Endodermal cell (in vitro differentiated cells): ENCODE results near the gene MSL3B.

Experiments
- DNase-seq: peaks from one replicate; pipeline ENCODE4 v3.0.0-alpha.2; 2017
- H3K27ac ChIP-seq: 2 replicates; pipeline ENCODE4 v1.5.1; 2013; ENCODE audit warnings: mild to moderate bottlenecking, low read depth, low read length, moderate library complexity
- H3K27me3 ChIP-seq: 2 replicates; pipeline ENCODE4 v1.6.1; 2013; ENCODE audit warnings: mild to moderate bottlenecking, low read length, moderate library complexity; ENCODE audit not compliant: insufficient read depth, control insufficient read depth, poor library complexity, severe bottlenecking
- H3K36me3 ChIP-seq: 2 replicates; pipeline ENCODE4 v1.7.0; 2013; ENCODE audit warnings: mild to moderate bottlenecking, low read length, moderate library complexity; ENCODE audit not compliant: control insufficient read depth, insufficient read depth
- H3K4me1 ChIP-seq: one replicate; pipeline ENCODE4 v1.7.0; 2013; ENCODE audit warnings: low read length; ENCODE audit not compliant: control insufficient read depth, insufficient read depth
- H3K4me3 ChIP-seq: 2 replicates; pipeline ENCODE4 v1.5.1; 2013; ENCODE audit warnings: mild to moderate bottlenecking, low read length, moderate library complexity
- H3K9ac ChIP-seq: 2 replicates; pipeline ENCODE4 v1.6.1; 2013; ENCODE audit warnings: mild to moderate bottlenecking, low read length, moderate library complexity; ENCODE audit not compliant: poor library complexity, severe bottlenecking; ENCODE audit errors: extremely low read depth
- H3K9me3 ChIP-seq: 2 replicates; pipeline ENCODE4 v1.6.1; 2013; ENCODE audit warnings: mild to moderate bottlenecking, low read length, moderate library complexity; ENCODE audit not compliant: control insufficient read depth
- H3K27ac Mint-ChIP-seq: 2 replicates; pipeline ENCODE4 v1.8.0; 2020; ENCODE audit warnings: mixed read lengths
- H3K27me3 Mint-ChIP-seq: 2 replicates; pipeline ENCODE4 v1.8.0; 2021; ENCODE audit warnings: mild to moderate bottlenecking, mixed read lengths; ENCODE audit not compliant: insufficient read depth
- H3K36me3 Mint-ChIP-seq: 2 replicates; pipeline ENCODE4 v1.8.0; 2020; ENCODE audit warnings: low read depth, mixed read lengths
- H3K4me1 Mint-ChIP-seq: 2 replicates; pipeline ENCODE4 v1.8.0; 2020; ENCODE audit warnings: mixed read lengths
- H3K4me3 Mint-ChIP-seq: 2 replicates; pipeline ENCODE4 v1.8.0; 2020; ENCODE audit warnings: mild to moderate bottlenecking, moderate library complexity, mixed read lengths
- H3K9me3 Mint-ChIP-seq: 2 replicates; pipeline ENCODE4 v1.8.0; 2020; ENCODE audit warnings: mild to moderate bottlenecking, mixed read lengths
- CTCF ChIP-seq: fragments of 200-600 bp; sonication (generic); conservative IDR thresholded peaks from 2 replicates; pipeline ENCODE4 v1.5.0; 2021; ENCODE audit warnings: antibody characterized with exemption, mild to moderate bottlenecking
- WGBS, 2 experiments: methylation state at CpG; one replicate each; pipeline versions ENCODE4 v1.1.5 to v1.1.7; 2013; ENCODE audit warnings: missing lambda C conversion rate in 2 of 2, mixed read lengths in 1 of 2; ENCODE audit not compliant: insufficient coverage in 1 of 2, insufficient read length in 1 of 2; 5-methylcytosine and 5-hydroxymethylcytosine counted together

Gene MSL3B

GRCh38 chr2:233849607-233850271 lies 18.4 kb downstream of the MSL3B start:
- peaks cover 80% of the 10 kb centered on the region for H3K36me3 ChIP-seq
- Mint-ChIP-seq H3K36me3 (peaks cover 66% of the 10 kb centered on the region), H3K27ac (no peak overlapping the region), H3K4me3 (no peak overlapping the region), H3K27me3 (no peaks in the 10 kb centered on the region), H3K4me1 (peaks cover 19% of the 10 kb centered on the region), H3K9me3 (no peaks in the 10 kb centered on the region)
- DNase-seq = no peak
- H3K4me1 ChIP-seq = peaks cover 2% of the 10 kb centered on the region
- H3K9ac ChIP-seq = no peak overlapping the region
- H3K9me3 ChIP-seq = no peaks in the 10 kb centered on the region
- TF ChIP-seq CTCF = no peak
- H3K4me3 ChIP-seq = no peak overlapping the region
- no peaks in the 10 kb centered on the region for H3K27me3 ChIP-seq
- no peak overlapping the region for H3K27ac ChIP-seq
- WGBS, 2 experiments = 94 to 98% methylated on average over 8 to 13 of the region's 13 CpGs

GRCh38 chr2:233848276-233848675 lies 19.9 kb downstream of the MSL3B start:
- no peaks in the 10 kb centered on the region for H3K9me3 ChIP-seq
- H3K27me3 Mint-ChIP-seq = no peaks in the 10 kb centered on the region
- H3K36me3 ChIP-seq = peaks cover 93% of the 10 kb centered on the region
- 95 to 96% methylated on average over 13 of the region's 13 CpGs for WGBS, 2 experiments
- peaks cover 2% of the 10 kb centered on the region for H3K4me1 ChIP-seq
- H3K4me3 Mint-ChIP-seq = no peak overlapping the region
- H3K36me3 Mint-ChIP-seq = peaks cover 80% of the 10 kb centered on the region
- no peaks in the 10 kb centered on the region for H3K27me3 ChIP-seq
- TF ChIP-seq CTCF = no peak
- H3K9me3 Mint-ChIP-seq = no peaks in the 10 kb centered on the region
- H3K4me1 Mint-ChIP-seq = peaks cover 17% of the 10 kb centered on the region
- H3K27ac ChIP-seq = no peak overlapping the region
- peak overlapping the region; percentile 28 for H3K27ac Mint-ChIP-seq
- no peak overlapping the region for H3K9ac ChIP-seq
- no peak for DNase-seq
- no peak overlapping the region for H3K4me3 ChIP-seq

- Mint-ChIP-seq H3K36me3 (peaks cover 86% of the 10 kb centered on the region), H3K27me3 (no peaks in the 10 kb centered on the region), H3K4me3 (no peak overlapping the region), H3K4me1 (peaks cover 8% of the 10 kb centered on the region), H3K27ac (no peak overlapping the region), H3K9me3 (no peaks in the 10 kb centered on the region)
- 91 to 94% methylated on average over 13 of the region's 13 CpGs for WGBS, 2 experiments
- Histone ChIP-seq H3K27me3 (no peaks in the 10 kb centered on the region), H3K4me3 (no peak overlapping the region), H3K36me3 (peaks cover 94% of the 10 kb centered on the region), H3K27ac (no peak overlapping the region), H3K4me1 (no peaks in the 10 kb centered on the region), H3K9me3 (no peaks in the 10 kb centered on the region), H3K9ac (no peak overlapping the region)
- peak; percentile 15 for TF ChIP-seq CTCF
- no peak for DNase-seq
These were observed 20.8 kb downstream of the MSL3B start for GRCh38 chr2:233847248-233847898.
